ENCODE results near the gene SUPT20HL2.
"Not testable (repeated sequence)": the region's sequence is repeated elsewhere in the genome, so short reads cannot be mapped to it uniquely, and the experiment has no call there.

SUPT20HL2 gene

GRCh38 chrX:24314019-24314635 lies at the start of gene SUPT20HL2:
Gene SUPT20HL2, minus strand, starts transcription at chrX:24314069. Its CDS starts 754 bp downstream, at chrX:24313315.
- no peak for DNase-seq

GRCh38 chrX:24362089-24362745 lies 48.3 kb upstream of the SUPT20HL2 start:
- not testable (repeated sequence) for DNase-seq

- no peak for DNase-seq
These were observed 46.4 kb upstream of the SUPT20HL2 start, which contains the start of gene SUPT20HL1 for GRCh38 chrX:24360272-24360671. Gene SUPT20HL1, plus strand, starts transcription at chrX:24360639. Its CDS starts 2,122 bp downstream, at chrX:24362761.

GRCh38 chrX:24357106-24357505 lies 43.2 kb upstream of the SUPT20HL2 start:
- DNase-seq: no peak

GRCh38 chrX:24355095-24355494 lies 41.2 kb upstream of the SUPT20HL2 start:
- DNase-seq: no peak

- no peak for DNase-seq
These were observed 36.3 kb upstream of the SUPT20HL2 start for GRCh38 chrX:24350217-24350616.

- no peak for DNase-seq
These were observed 34.0 kb upstream of the SUPT20HL2 start for GRCh38 chrX:24347881-24348280.

- no peak for DNase-seq
These were observed 29.9 kb upstream of the SUPT20HL2 start for GRCh38 chrX:24343719-24344118.

- no peak for DNase-seq
These were observed 27.9 kb upstream of the SUPT20HL2 start for GRCh38 chrX:24341795-24342194.

GRCh38 chrX:24340501-24340900 lies 26.6 kb upstream of the SUPT20HL2 start:
- no peak for DNase-seq

GRCh38 chrX:24339911-24340310 lies 26.0 kb upstream of the SUPT20HL2 start:
- DNase-seq: no peak

GRCh38 chrX:24335871-24336270 lies 22.0 kb upstream of the SUPT20HL2 start:
- DNase-seq: no peak

GRCh38 chrX:24334461-24334860 lies 20.6 kb upstream of the SUPT20HL2 start:
- no peak for DNase-seq

- no peak for DNase-seq
These were observed 19.5 kb upstream of the SUPT20HL2 start for GRCh38 chrX:24333371-24333770.

- DNase-seq: no peak
These were observed 19.0 kb upstream of the SUPT20HL2 start for GRCh38 chrX:24332878-24333277.

GRCh38 chrX:24325231-24325630 lies 11.4 kb upstream of the SUPT20HL2 start:
- no peak for DNase-seq

GRCh38 chrX:24321741-24322395 lies 8.0 kb upstream of the SUPT20HL2 start:
- DNase-seq: no peak

- no peak for DNase-seq
These were observed 3.7 kb upstream of the SUPT20HL2 start for GRCh38 chrX:24317567-24317966.

- DNase-seq: no peak
These were observed 2.2 kb upstream of the SUPT20HL2 start for GRCh38 chrX:24316111-24316510.

- DNase-seq: not testable (repeated sequence)
These were observed 1.6 kb downstream of the SUPT20HL2 start for GRCh38 chrX:24312249-24312607.

GRCh38 chrX:24311507-24312248 lies 2.2 kb downstream of the SUPT20HL2 start:
- DNase-seq: not testable (repeated sequence)

GRCh38 chrX:24310916-24311315 lies 3.0 kb downstream of the SUPT20HL2 start:
- not testable (repeated sequence) for DNase-seq

Data from activated naive CD4-positive, alpha-beta T cell treated with Interleukin-2 at 50 U/mL for 16 hours (primary cell).